RWPE1 (cell line): ENCODE measurements around the gene VENTX.

Experiments
- CTCF ChIA-PET: fragments of 350-600 bp; sonication (Branson Sonifier 250); formaldehyde crosslinking; extraction: SDS; loops from one replicate; lab custom pipeline; 2021; lab: Yijun Ruan, JAX
- POLR2A ChIA-PET: fragments of 400-600 bp; formaldehyde crosslinking; extraction: SDS; loops from one replicate; lab custom pipeline; 2020; ENCODE audit warnings: antibody characterized with exemption; ENCODE audit not compliant: low non-redundant PET; lab: Yijun Ruan, JAX
- DNase-seq: peaks from one replicate; pipeline ENCODE4 v3.0.0; 2012; ENCODE audit warnings: low spot score
- H3K27ac ChIP-seq: fragments of 450-650 bp; 2 replicates; pipeline ENCODE4 v1.5.1; 2017
- TF ChIP-seq, protein P1 (sequence below): fragments of 450-650 bp; conservative IDR thresholded peaks from 2 replicates; pipeline ENCODE4 v1.5.1; 2017; ENCODE audit warnings: low read depth, mild to moderate bottlenecking

VENTX gene

DNA sequence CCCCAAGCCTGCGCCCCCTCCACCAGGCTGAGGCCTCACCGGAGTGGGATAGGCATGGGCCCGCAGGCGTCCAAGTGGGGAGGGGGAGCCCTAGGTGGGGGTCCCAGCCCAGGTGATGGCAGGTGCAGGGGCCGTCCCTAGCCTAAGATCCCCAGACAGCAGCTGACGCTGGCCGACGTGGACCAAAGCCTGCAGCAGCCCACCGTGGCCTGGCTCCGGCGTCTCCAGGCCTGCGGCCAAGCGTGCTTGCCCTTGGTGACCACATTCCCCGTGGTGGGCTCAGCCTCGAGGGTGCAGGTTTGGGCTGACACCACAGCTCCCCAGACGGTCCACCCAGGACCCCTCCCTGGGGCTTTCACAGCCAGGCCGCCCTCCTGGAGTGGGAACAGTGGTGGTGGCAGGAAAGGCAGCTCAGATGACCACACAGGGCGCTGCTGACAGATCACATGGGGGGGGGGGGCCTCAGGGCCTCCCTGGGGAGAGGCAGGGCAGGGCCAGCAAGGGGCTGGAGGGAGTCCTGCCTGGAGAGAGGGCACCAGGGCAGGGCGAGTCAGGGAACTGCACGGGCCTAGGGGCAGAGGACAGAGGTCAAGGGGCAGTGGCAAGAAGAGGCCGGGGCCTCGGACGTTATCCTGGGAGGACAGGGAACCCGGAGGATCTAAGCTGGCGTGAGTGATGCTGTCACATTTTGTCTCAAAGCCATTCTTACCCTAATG lies 39.8 kb downstream of the VENTX start:
- DNase-seq: no peak
- TF ChIP-seq, protein P1, sequence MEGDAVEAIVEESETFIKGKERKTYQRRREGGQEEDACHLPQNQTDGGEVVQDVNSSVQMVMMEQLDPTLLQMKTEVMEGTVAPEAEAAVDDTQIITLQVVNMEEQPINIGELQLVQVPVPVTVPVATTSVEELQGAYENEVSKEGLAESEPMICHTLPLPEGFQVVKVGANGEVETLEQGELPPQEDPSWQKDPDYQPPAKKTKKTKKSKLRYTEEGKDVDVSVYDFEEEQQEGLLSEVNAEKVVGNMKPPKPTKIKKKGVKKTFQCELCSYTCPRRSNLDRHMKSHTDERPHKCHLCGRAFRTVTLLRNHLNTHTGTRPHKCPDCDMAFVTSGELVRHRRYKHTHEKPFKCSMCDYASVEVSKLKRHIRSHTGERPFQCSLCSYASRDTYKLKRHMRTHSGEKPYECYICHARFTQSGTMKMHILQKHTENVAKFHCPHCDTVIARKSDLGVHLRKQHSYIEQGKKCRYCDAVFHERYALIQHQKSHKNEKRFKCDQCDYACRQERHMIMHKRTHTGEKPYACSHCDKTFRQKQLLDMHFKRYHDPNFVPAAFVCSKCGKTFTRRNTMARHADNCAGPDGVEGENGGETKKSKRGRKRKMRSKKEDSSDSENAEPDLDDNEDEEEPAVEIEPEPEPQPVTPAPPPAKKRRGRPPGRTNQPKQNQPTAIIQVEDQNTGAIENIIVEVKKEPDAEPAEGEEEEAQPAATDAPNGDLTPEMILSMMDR: no peak
- peak overlapping the region; percentile 89 for H3K27ac ChIP-seq
- CTCF ChIA-PET: interaction anchor here (0.6 to 1.6 kb wide), 4 partner anchors 30 to 52 kb away, joined by 3 to 5 read pairs (median 4); no protein-coding TSS in a partner anchor
- POLR2A ChIA-PET: interaction anchor here (1.0 kb wide), 1 partner anchor 16 kb away, joined by 5 read pairs; no protein-coding TSS in a partner anchor

DNA sequence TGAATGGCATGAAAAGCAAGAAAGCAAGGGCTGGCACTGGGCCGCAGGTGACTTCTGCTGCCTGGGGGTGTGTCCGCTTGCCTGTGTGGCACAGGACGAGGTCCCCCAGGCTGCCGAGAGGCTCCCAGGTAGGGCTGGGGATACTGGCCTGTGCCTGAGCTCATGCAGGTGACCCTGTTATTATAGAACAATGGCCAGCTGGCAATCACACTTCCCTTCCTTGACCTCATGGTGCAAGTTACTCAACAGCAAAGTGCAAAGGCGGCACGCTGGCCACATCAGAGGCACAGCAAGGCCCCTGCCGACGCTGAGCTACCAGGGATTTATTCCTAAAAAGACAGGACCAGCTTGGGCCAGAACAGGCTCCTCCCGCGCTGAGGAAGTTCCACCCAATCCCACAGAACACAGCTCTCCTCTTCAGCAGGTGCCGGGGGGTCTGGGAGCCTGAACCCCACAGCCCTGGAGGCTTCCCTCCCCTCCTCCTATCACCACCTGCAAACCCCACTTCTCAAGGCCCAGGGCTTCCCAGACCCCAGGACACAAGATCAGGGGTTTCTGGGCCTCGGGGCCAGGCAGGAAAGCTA lies 40.4 kb downstream of the VENTX start:
- CTCF ChIA-PET: interaction anchor here (0.6 to 1.6 kb wide), 5 partner anchors 19 to 52 kb away, joined by 3 to 8 read pairs (median 5); no protein-coding TSS in a partner anchor

DNA sequence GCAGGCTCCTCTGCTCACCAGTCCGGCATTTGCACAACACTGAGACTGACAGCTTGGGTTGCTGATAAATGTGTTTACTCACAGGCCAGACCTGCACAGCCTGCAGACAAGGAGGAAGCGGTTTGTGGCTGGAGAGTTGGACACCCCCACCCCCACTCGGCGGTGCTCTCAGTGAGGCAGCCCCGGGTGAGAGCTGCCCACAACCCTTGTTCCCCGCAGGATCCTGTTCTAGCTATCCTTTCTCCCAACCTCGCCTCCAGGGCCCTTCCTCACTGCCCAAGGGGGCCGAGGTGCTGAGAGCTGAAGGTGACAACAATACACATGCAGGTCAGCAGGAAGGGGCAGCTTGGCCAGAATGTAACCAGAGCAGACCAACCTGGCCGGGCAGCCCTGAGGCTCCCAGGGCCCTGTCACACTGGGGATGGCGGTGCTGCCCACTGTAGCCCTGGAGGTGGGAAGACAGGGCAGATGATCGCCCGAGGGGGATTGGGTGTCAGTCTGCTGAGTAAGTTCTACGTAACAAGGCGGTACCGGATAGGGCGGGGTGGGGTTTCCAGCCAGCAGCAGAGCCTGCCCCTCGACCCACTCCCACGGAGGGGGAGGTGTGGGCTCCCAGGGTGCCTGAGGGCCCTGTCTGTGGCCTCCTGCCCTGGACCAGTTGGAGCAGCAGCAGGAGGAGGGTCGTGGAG lies 41.1 kb downstream of the VENTX start:
- TF ChIP-seq, protein P1: no peak
- DNase-seq: peak; percentile 90
- H3K27ac ChIP-seq: peak overlapping the region; percentile 89
- ChIA-PET CTCF (interaction anchor here (0.6 to 1.6 kb wide), 5 partner anchors 20 to 51 kb away, joined by 3 to 8 read pairs (median 5); no protein-coding TSS in a partner anchor), POLR2A (interaction anchor here (0.6 to 1.0 kb wide), 3 partner anchors 18 to 32 kb away, joined by 3 to 5 read pairs (median 5); no protein-coding TSS in a partner anchor)

More for the DNA sequence above, 40.4 kb downstream of the VENTX start:
- TF ChIP-seq, protein P1: no peak
- no peak for DNase-seq
- H3K27ac ChIP-seq: peak overlapping the region; percentile 89
- POLR2A ChIA-PET: interaction anchor here (1.0 kb wide), 1 partner anchor 17 kb away, joined by 5 read pairs; no protein-coding TSS in a partner anchor

DNA sequence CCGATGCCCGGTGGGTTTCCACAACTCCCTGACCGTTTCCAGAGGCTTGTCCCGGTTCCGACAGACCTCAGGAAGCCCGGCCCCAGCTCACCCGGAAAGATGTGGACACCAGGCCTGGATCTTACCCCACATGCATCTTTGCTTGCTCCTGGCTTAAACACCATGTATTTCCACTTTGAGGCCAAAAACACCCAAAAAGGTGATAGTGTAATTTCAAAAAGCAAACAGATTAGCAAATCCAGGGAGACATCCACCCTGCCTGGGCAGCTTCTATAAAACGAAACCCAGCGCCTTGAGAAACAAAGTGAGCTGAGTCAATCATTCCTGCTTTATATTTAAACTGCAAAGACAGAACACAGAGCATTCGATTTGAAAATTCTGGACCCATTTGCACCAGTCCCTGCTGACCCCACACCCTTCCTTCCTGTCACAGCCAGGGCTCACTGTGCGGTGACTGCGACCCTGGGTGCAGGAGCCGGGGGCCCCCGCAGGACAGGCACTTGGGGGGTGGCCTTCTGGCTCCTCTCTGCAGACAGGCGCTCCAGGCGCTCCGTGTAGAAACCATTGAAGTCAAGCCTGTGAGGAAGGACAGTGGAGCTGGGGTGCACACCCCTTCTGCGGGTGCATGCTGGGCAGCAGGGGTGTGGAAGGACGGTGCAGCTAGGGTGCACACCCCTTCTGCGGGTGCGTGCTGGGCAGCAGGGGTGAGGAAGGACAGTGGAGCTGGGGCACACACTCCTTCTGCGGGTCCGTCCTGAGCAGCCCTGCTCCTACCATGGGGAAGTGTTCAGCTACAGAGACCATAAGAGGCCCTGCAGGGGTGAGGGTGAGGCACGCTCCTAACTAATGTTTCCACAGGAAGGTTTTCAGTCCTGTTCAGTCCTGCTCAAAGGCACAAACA lies 41.9 kb downstream of the VENTX start:
- DNase-seq: no peak
- TF ChIP-seq, protein P1: no peak
- H3K27ac ChIP-seq: peak overlapping the region; percentile 89
- CTCF ChIA-PET: interaction anchor here (1.1 to 1.6 kb wide), 3 partner anchors 33 to 50 kb away, joined by 3 to 8 read pairs (median 5); no protein-coding TSS in a partner anchor
- POLR2A ChIA-PET: interaction anchor here (0.8 kb wide), 1 partner anchor 22 kb away, joined by 3 read pairs; no protein-coding TSS in a partner anchor

DNA sequence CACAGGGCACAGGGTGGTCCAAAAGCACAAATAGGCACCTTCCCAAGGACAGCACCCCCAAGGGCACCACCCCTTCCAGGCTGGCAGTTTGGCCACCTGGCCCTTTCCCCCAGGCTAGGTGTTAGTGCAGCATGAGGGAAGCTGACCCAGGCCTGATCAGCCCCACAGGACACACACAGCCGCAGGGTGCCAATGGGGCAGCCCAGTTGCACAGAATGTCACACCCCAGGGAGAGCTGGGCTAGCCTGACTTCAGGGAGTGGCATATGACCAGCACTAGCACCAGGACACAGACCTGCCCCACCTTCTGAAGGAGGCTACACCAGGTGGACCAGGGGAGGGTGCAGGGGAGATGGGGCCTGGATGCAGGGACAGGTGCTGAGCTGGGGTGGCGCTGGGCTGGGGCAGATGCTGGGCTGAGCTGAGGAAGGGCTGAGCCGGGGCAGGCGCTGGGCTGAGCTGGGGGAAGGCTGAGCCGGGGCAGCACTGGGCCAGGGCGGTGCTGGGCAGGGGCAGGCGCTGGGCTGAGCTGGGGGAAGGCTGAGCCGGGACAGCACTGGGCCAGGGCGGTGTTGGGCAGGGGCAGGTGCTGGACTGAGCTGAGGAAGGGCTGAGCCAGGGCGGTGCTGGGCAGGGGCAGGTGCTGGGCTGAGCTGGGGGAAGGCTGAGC lies 42.9 kb downstream of the VENTX start:
- TF ChIP-seq, protein P1: no peak
- ChIA-PET POLR2A (interaction anchor here (0.7 kb wide), 1 partner anchor 27 kb away, joined by 8 read pairs; no protein-coding TSS in a partner anchor), CTCF (interaction anchor here (1.1 kb wide), 1 partner anchor 49 kb away, joined by 3 read pairs; no protein-coding TSS in a partner anchor)
- H3K27ac ChIP-seq: peak overlapping the region; percentile 89
- DNase-seq: no peak
